ENCODE measurements around the gene IVL. TPM values are rescaled to one million over a fixed set of nuclear protein-coding genes. Genes with fewer than 3 reads are reported as not detected.

IVL gene
- total RNA-seq, 1 experiment from 2014 or later = not detected

- no peak for DNase-seq (ENCODE audit: low read depth)
- in situ Hi-C loops (cut with HindIII; ENCODE audit: low pct_unique_long_range_greater_than_20kb, low sequenced_read_pairs) = no loop called here
Observed at GRCh38 chr1:152884966-152885624, 23.3 kb upstream of the IVL start.

- in situ Hi-C loops (cut with HindIII; ENCODE audit: low pct_unique_long_range_greater_than_20kb, low sequenced_read_pairs) = no loop called here
- no peak for DNase-seq (ENCODE audit: low read depth)
Observed at GRCh38 chr1:152886085-152886484, 22.3 kb upstream of the IVL start.

- in situ Hi-C loops (cut with HindIII; ENCODE audit: low pct_unique_long_range_greater_than_20kb, low sequenced_read_pairs) = no loop called here
- DNase-seq (ENCODE audit: low read depth) = no peak
Observed at GRCh38 chr1:152886758-152887409, 21.5 kb upstream of the IVL start.

GRCh38 chr1:152888126-152888525, 20.2 kb upstream of the IVL start:
- DNase-seq (ENCODE audit: low read depth) = no peak
- in situ Hi-C loops (cut with HindIII; ENCODE audit: low pct_unique_long_range_greater_than_20kb, low sequenced_read_pairs) = no loop called here

GRCh38 chr1:152899027-152899426, 9.3 kb upstream of the IVL start:
- in situ Hi-C loops (cut with HindIII; ENCODE audit: low pct_unique_long_range_greater_than_20kb, low sequenced_read_pairs) = no loop called here
- no peak for DNase-seq (ENCODE audit: low read depth)

GRCh38 chr1:152899883-152900282, 8.5 kb upstream of the IVL start:
- in situ Hi-C loops (cut with HindIII; ENCODE audit: low pct_unique_long_range_greater_than_20kb, low sequenced_read_pairs) = no loop called here
- no peak for DNase-seq (ENCODE audit: low read depth)

- in situ Hi-C loops (cut with HindIII; ENCODE audit: low pct_unique_long_range_greater_than_20kb, low sequenced_read_pairs) = no loop called here
- no peak for DNase-seq (ENCODE audit: low read depth)
Observed at GRCh38 chr1:152901631-152902030, 6.7 kb upstream of the IVL start.

DNA sequence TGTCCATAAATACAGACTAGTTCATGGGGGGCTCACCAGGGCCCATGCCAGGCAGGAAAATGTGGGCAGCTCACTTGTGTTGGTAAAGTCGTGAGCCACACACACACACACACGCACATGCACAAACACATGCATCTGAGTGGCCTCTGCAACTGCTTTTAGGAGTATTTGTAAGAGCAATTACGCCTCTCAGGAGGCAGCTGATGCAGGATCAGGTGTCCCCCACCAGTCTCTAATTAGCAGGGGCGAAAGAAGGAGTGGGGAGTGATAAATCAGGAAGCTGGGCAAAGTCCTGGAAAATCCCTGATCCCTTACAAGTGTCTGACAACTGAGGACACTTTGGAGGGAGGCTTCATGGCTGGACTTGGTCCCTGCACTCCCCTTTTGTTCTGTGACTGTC, 5.7 kb upstream of the IVL start:
- no peak for DNase-seq (ENCODE audit: low read depth)
- in situ Hi-C loops (cut with HindIII; ENCODE audit: low pct_unique_long_range_greater_than_20kb, low sequenced_read_pairs) = no loop called here

GRCh38 chr1:152904688-152905440, 3.5 kb upstream of the IVL start:
- in situ Hi-C loops (cut with HindIII; ENCODE audit: low pct_unique_long_range_greater_than_20kb, low sequenced_read_pairs) = no loop called here
- DNase-seq (ENCODE audit: low read depth) = no peak

DNA sequence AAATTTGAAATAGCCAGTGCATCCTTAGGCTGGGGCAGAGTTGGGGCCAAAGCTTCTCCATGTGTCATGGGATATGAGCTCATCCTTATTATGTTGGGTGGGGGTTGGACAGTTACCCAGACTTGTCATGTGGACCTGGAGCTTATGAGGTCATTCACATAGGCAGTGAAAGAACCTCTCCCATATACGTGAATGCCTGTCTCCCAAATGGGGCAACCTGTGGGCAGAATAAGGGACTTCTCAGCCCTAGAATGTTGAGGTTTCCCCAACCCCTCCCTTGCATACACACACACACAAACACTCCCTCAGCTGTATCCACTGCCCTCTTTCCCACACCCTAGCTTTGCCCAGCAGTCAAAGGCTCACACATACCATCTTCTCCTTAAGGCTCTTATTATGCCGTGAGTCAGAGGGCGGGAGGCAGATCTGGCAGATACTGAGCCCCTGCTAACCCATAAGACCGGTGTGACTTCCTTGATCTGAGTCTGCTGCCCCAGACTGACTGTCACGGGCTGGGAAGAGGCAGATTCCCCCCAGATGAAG, 2.3 kb upstream of the IVL start:
- in situ Hi-C loops (cut with HindIII; ENCODE audit: low pct_unique_long_range_greater_than_20kb, low sequenced_read_pairs) = no loop called here
- DNase-seq (ENCODE audit: low read depth) = peak; percentile 25

- no peak for DNase-seq (ENCODE audit: low read depth)
- in situ Hi-C loops (cut with HindIII; ENCODE audit: low pct_unique_long_range_greater_than_20kb, low sequenced_read_pairs) = no loop called here
Observed at GRCh38 chr1:152909206-152909605, 860 bp downstream of the IVL start.

GRCh38 chr1:152912471-152912870, 4.1 kb downstream of the IVL start:
- in situ Hi-C loops (cut with HindIII; ENCODE audit: low pct_unique_long_range_greater_than_20kb, low sequenced_read_pairs) = no loop called here
- DNase-seq (ENCODE audit: low read depth) = no peak

- in situ Hi-C loops (cut with HindIII; ENCODE audit: low pct_unique_long_range_greater_than_20kb, low sequenced_read_pairs) = no loop called here
- DNase-seq (ENCODE audit: low read depth) = no peak
Observed at GRCh38 chr1:152912900-152913299, 4.6 kb downstream of the IVL start.

GRCh38 chr1:152917794-152918193, 9.4 kb downstream of the IVL start:
- DNase-seq (ENCODE audit: low read depth) = no peak
- in situ Hi-C loops (cut with HindIII; ENCODE audit: low pct_unique_long_range_greater_than_20kb, low sequenced_read_pairs) = no loop called here

DNA sequence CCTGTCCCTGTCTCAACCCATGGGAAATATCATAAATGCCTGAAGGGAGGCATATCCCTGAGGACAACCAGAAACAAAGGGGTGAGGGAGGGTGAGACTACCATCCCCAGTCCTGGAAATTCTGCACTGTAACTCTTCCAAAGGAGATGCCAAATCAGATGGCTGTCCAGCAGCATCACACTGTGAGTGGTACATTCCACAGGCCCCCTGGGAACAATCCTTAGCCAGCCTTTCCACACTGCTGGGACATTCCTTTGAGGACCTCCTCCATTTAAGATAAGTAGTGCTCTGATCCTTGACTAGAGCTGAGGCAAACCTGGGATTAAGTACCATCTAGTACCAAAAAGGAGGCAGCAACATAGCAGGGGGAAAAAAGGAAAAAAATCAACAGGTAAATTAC, 10.7 kb downstream of the IVL start:
- in situ Hi-C loops (cut with HindIII; ENCODE audit: low pct_unique_long_range_greater_than_20kb, low sequenced_read_pairs) = no loop called here
- no peak for DNase-seq (ENCODE audit: low read depth)

- no peak for DNase-seq (ENCODE audit: low read depth)
- in situ Hi-C loops (cut with HindIII; ENCODE audit: low pct_unique_long_range_greater_than_20kb, low sequenced_read_pairs) = no loop called here
Observed at GRCh38 chr1:152924191-152924590, 15.8 kb downstream of the IVL start.

GRCh38 chr1:152926091-152926490, 17.7 kb downstream of the IVL start:
- no peak for DNase-seq (ENCODE audit: low read depth)
- in situ Hi-C loops (cut with HindIII; ENCODE audit: low pct_unique_long_range_greater_than_20kb, low sequenced_read_pairs) = no loop called here

DNA sequence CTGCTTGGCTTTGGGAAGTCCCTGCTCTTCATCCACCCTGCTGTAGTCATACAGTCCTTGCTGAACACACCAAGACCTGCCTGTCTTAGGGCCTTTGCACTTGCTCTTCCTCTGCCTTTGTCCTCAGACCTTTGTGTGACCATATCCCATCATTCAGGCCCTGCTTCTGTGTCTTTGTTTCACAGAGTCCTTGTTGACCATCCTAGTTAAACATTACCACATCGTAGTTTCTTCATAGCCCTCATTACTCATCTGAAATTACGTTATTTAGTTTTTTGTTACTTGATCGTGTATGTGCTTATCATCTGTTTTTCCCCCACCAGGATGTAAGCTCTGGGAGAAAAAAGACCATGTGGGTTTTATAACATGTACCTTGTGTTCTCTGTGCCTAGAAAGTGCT, 20.3 kb downstream of the IVL start:
- in situ Hi-C loops (cut with HindIII; ENCODE audit: low pct_unique_long_range_greater_than_20kb, low sequenced_read_pairs) = no loop called here
- no peak for DNase-seq (ENCODE audit: low read depth)

- no peak for DNase-seq (ENCODE audit: low read depth)
- in situ Hi-C loops (cut with HindIII; ENCODE audit: low pct_unique_long_range_greater_than_20kb, low sequenced_read_pairs) = no loop called here
Observed at GRCh38 chr1:152932170-152932811, 23.9 kb downstream of the IVL start.

Data from Caki2 (cell line).